Tibial artery (tissue), 4 donors: Measurements from ENCODE around the gene RSF1.

Source experiments
- DNase-seq, 2 donors: peaks; one replicate each; pipeline ENCODE4 v3.0.0-alpha.2; 2019
- H3K27ac ChIP-seq, 2 donors: fragments of 200-600 bp; sonication (generic) in 1 of 2; 1 replicate in 1 of 2; 2 replicates in 1 of 2; pipeline ENCODE4 v1.5.1; 2018 to 2019; ENCODE audit warnings: mild to moderate bottlenecking in 1 of 2
- H3K27me3 ChIP-seq, 2 donors: fragments of 200-600 bp; sonication (generic) in 1 of 2; one replicate each; pipeline versions ENCODE4 v1.5.1 to v1.6.0; 2016 to 2019
- H3K36me3 ChIP-seq, 3 donors: fragments of 200-600 bp; sonication (generic) in 2 of 3; one replicate each; pipeline ENCODE4 v1.5.1; 2016 to 2019; ENCODE audit warnings: mild to moderate bottlenecking in 2 of 3
- H3K4me1 ChIP-seq, 4 donors: fragments of 200-600 bp; sonication (generic) in 2 of 4; 1 replicate in 3 of 4; 2 replicates in 1 of 4; pipeline ENCODE4 v1.5.1; 2016 to 2019
- H3K4me3 ChIP-seq, 2 donors: fragments of 200-600 bp; sonication (generic) in 1 of 2; 1 replicate in 1 of 2; 2 replicates in 1 of 2; pipeline ENCODE4 v1.5.1; 2018 to 2019; ENCODE audit warnings: mild to moderate bottlenecking in 2 of 2
- H3K9me3 ChIP-seq, 3 donors: fragments of 200-600 bp; sonication (generic) in 1 of 3; one replicate each; pipeline ENCODE4 v1.5.1; 2016 to 2019
- intact Hi-C: fragments of 100-400 bp; cut with DNase I; formaldehyde crosslinking; loops from one replicate; pipeline ENCODE4 v1.15.0; 2023; ENCODE audit warnings: low total_unique reads
- TF ChIP-seq, protein P1 (sequence below), 2 experiments: fragments of 200-600 bp in 1 of 2; fragments of 450-650 bp in 1 of 2; IDR thresholded peaks; one replicate each; pipeline ENCODE4 v1.5.1; 2017 to 2019; ENCODE audit warnings: antibody characterized with exemption in 2 of 2, mild to moderate bottlenecking in 1 of 2, moderate library complexity in 1 of 2

Gene RSF1

DNA sequence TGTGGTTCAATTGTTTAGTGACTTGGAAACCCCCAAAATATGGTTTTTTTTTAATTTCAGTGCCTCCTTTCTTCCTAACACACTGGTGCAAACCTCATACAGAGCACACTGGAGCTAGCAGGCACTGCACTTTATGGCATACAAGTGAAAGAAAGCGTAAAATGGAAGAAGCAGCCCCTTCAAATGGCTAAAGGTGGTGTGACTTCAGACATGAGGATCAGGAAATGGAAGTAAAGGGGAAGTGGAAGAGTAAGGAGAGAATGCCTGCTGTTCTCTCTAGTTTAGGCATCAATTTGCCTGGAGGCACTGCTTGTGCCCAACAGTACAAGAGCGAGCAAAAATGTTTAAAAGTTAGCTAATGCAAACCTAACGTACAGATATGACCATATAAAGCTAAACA, 5.7 kb downstream of the RSF1 start:
- H3K4me3 ChIP-seq = no peak overlapping the region
- TF ChIP-seq, protein P1, sequence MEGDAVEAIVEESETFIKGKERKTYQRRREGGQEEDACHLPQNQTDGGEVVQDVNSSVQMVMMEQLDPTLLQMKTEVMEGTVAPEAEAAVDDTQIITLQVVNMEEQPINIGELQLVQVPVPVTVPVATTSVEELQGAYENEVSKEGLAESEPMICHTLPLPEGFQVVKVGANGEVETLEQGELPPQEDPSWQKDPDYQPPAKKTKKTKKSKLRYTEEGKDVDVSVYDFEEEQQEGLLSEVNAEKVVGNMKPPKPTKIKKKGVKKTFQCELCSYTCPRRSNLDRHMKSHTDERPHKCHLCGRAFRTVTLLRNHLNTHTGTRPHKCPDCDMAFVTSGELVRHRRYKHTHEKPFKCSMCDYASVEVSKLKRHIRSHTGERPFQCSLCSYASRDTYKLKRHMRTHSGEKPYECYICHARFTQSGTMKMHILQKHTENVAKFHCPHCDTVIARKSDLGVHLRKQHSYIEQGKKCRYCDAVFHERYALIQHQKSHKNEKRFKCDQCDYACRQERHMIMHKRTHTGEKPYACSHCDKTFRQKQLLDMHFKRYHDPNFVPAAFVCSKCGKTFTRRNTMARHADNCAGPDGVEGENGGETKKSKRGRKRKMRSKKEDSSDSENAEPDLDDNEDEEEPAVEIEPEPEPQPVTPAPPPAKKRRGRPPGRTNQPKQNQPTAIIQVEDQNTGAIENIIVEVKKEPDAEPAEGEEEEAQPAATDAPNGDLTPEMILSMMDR (IDR thresholded peaks at IDR 0.05) = no peak
- peaks cover 0 to 3% (median 0%) of the 10 kb centered on the region in 3 donors for H3K9me3 ChIP-seq
- no peaks in the 10 kb centered on the region for H3K27me3 ChIP-seq
- no peak overlapping the region for H3K27ac ChIP-seq
- peaks cover 0 to 60% (median 23%) of the 10 kb centered on the region in 4 donors for H3K4me1 ChIP-seq
- H3K36me3 ChIP-seq = peaks cover 0 to 7% (median 0%) of the 10 kb centered on the region in 3 donors
- intact Hi-C loops = no loop called here
- no peak for DNase-seq

DNA sequence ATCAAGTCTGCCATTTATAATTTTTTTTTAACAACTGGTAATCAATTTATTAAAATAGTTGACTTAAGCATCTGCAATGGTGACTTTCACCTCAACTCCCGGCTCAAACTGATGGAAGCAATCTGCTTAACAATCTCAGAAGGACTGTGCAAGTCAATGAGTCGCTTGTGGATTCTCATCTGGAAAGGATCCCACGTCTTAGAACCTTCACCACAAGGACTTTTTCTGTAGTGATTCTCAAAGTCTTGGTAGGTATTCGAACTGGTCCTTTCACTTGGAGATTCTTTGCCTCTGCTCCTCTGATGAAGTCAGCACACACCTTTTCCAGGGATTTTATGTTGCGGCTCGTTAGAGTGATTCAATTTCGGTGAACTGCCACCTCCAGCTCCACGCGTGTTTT, 7.3 kb downstream of the RSF1 start:
- Histone ChIP-seq H3K4me3 (no peak overlapping the region), H3K36me3 (peaks cover 0 to 7% (median 0%) of the 10 kb centered on the region in 3 donors), H3K27me3 (no peaks in the 10 kb centered on the region), H3K9me3 (peaks cover 0 to 3% (median 0%) of the 10 kb centered on the region in 3 donors), H3K4me1 (peaks cover 0 to 61% (median 14%) of the 10 kb centered on the region in 4 donors), H3K27ac (no peak overlapping the region)
- TF ChIP-seq, protein P1 (IDR thresholded peaks at IDR 0.05) = no peak
- intact Hi-C loops = no loop called here
- DNase-seq = no peak

DNA sequence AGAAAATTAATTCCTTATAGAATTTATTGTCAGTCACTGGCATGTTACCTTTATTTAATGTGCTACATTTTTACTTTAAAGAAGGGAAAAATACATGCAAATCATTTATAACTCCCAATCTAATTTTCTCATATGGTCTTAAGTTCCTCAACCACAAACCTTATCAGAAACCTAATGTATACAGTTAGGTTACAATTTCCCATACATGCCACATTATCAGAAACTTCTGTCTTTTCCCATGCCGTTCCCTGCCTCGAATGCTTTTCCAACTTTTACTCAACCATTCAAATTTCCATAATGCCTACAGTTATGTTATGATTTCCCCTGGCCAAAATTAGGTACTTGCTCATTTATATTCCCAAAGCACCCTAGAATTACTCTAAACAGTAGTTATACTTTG, 13.5 kb downstream of the RSF1 start:
- Histone ChIP-seq H3K27ac (no peak overlapping the region), H3K4me1 (peaks cover 0 to 32% (median 4%) of the 10 kb centered on the region in 4 donors), H3K27me3 (no peaks in the 10 kb centered on the region), H3K36me3 (no peaks in the 10 kb centered on the region), H3K9me3 (no peaks in the 10 kb centered on the region), H3K4me3 (no peak overlapping the region)
- no peak for DNase-seq
- intact Hi-C loops = no loop called here
- TF ChIP-seq, protein P1 (IDR thresholded peaks at IDR 0.05) = no peak

DNA sequence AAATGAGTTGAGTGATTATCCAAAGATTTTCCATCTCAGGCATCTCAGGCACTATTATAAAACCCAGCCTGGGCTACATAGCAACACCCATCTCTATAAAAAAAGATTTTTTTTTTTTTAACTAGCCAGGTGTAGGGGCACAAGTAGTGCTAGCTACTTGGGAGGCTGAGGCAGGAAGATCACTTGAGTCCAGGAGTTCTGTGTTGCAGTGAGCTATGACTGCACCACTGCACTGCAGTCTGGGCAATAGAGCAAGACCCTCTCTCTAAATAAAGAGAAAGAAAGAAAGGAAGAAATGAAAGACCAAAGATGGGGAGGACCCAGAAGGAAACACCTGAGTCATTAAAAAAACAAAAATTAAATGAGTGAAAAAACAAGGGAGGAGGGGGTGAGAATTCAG, 14.1 kb downstream of the RSF1 start:
- Histone ChIP-seq H3K4me1 (peaks cover 0 to 26% (median 4%) of the 10 kb centered on the region in 4 donors), H3K9me3 (no peaks in the 10 kb centered on the region), H3K4me3 (no peak overlapping the region), H3K27me3 (no peaks in the 10 kb centered on the region), H3K36me3 (no peaks in the 10 kb centered on the region), H3K27ac (no peak overlapping the region)
- intact Hi-C loops = no loop called here
- TF ChIP-seq, protein P1 (IDR thresholded peaks at IDR 0.05) = no peak
- no peak for DNase-seq

DNA sequence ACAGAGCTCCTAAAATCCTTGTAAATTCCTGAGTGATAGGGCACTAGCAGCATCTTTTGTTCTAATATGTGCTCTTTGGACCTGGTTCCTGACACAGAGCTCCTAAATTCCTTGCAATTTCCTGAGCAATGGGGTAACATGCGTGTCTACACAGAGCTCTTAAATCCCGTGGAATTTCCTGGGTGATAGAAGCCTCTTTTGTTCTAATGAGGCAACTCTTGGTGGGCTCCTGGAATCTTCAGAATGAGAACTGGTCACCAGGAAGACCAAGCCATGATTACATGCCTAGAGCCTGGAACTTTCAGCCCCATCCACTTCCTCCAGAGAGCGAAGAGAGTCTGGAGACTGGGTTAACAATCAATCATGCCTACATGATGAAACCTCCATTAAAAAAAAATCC, 19.0 kb downstream of the RSF1 start:
- TF ChIP-seq, protein P1 (IDR thresholded peaks at IDR 0.05) = no peak
- Histone ChIP-seq H3K27me3 (no peaks in the 10 kb centered on the region), H3K27ac (no peak overlapping the region), H3K4me1 (peaks cover 0 to 20% (median 11%) of the 10 kb centered on the region in 4 donors), H3K9me3 (no peaks in the 10 kb centered on the region), H3K36me3 (no peaks in the 10 kb centered on the region), H3K4me3 (no peak overlapping the region)
- DNase-seq = no peak
- intact Hi-C loops = no loop called here

DNA sequence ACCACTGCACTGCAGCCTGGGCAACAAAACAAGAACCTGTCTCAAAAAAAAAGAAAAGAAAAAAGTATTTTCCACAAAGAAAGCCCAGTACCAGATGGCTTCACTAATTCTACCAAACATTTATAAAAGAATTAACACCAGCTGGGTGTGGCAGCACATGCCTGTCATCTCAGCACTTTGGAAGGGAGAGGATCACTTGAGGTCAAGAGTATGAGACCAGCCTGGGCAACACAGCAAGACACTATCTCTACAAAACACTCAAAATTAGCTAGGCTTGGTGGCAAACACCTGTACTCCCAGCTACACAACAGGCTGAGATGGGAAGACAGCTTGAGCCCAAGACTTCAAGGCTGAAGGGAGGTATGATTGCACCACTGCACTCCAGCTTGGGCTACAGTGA, 20.1 kb downstream of the RSF1 start:
- no peak for DNase-seq
- Histone ChIP-seq H3K36me3 (no peaks in the 10 kb centered on the region), H3K4me1 (peaks cover 0 to 18% (median 9%) of the 10 kb centered on the region in 4 donors), H3K4me3 (no peak overlapping the region), H3K9me3 (no peaks in the 10 kb centered on the region), H3K27ac (no peak overlapping the region), H3K27me3 (no peaks in the 10 kb centered on the region)
- TF ChIP-seq, protein P1 (IDR thresholded peaks at IDR 0.05) = no peak
- intact Hi-C loops = no loop called here
